Suprapubic skin (tissue), 4 donors: ENCODE data around the gene COA8. TPM values are rescaled to one million over a fixed set of nuclear protein-coding genes. Genes with fewer than 3 reads are reported as not detected.

Experiments used
- DNase-seq, 2 donors: peaks; one replicate each; pipeline ENCODE4 v3.0.0-alpha.2; 2019; ENCODE audit warnings: low spot score in 2 of 2
- H3K27ac ChIP-seq: fragments of 200-600 bp; sonication (generic); one replicate; pipeline ENCODE4 v1.5.1; 2019
- H3K27me3 ChIP-seq: fragments of 200-600 bp; sonication (generic); one replicate; pipeline ENCODE4 v1.5.1; 2019
- H3K36me3 ChIP-seq: fragments of 200-600 bp; sonication (generic); one replicate; pipeline ENCODE4 v1.5.1; 2019
- H3K4me1 ChIP-seq: fragments of 200-600 bp; sonication (generic); one replicate; pipeline ENCODE4 v1.5.1; 2019
- H3K4me3 ChIP-seq: fragments of 200-600 bp; sonication (generic); one replicate; pipeline ENCODE4 v1.5.1; 2019; ENCODE audit warnings: mild to moderate bottlenecking
- H3K9me3 ChIP-seq: fragments of 200-600 bp; sonication (generic); one replicate; pipeline ENCODE4 v1.5.1; 2019
- CTCF ChIP-seq, 2 donors: fragments of 200-600 bp in 1 of 2; fragments of 450-650 bp in 1 of 2; sonication (generic) in 1 of 2; IDR thresholded peaks; one replicate each; pipeline ENCODE4 v1.5.1; 2016 to 2019; ENCODE audit warnings: antibody characterized with exemption in 2 of 2, mild to moderate bottlenecking in 1 of 2, moderate library complexity in 1 of 2
- EP300 ChIP-seq: sonication (generic); formaldehyde crosslinking; IDR thresholded peaks from one replicate; pipeline ENCODE4 v1.6.1; 2017; ENCODE audit warnings: antibody characterized with exemption
- POLR2A ChIP-seq, 2 donors: fragments of 450-650 bp; IDR thresholded peaks; one replicate each; pipeline ENCODE4 v1.6.1; 2017; ENCODE audit warnings: antibody characterized with exemption in 2 of 2, mild to moderate bottlenecking in 2 of 2, moderate library complexity in 2 of 2
- POLR2AphosphoS5 ChIP-seq, 3 donors: sonication (generic); formaldehyde crosslinking; IDR thresholded peaks; one replicate each; pipeline ENCODE4 v1.6.1; 2017; ENCODE audit warnings: antibody characterized with exemption in 3 of 3
- WGBS: methylation state at CpG from one replicate; pipeline ENCODE4 v1.1.5; 2018; 5-methylcytosine and 5-hydroxymethylcytosine counted together
- total RNA-seq, 4 donors: library from RNA; depleted of rRNA; stranded (reverse); fragments of >200 nt; gene quantifications; one replicate each; pipeline ENCODE4 v1.1.0, GENCODE V29; 2016

Gene COA8
- total RNA-seq, 4 donors from 2014 or later = 17.1 to 30.3 (median 21.9) TPM

GRCh38 chr14:103537175-103537990 is 25.4 kb upstream of the COA8 start:
- 63% methylated on average over 4 of the region's 18 CpGs for WGBS
- peak overlapping the region; percentile 9 for H3K27ac ChIP-seq
- no peaks in the 10 kb centered on the region for H3K27me3 ChIP-seq
- no peaks in the 10 kb centered on the region for H3K9me3 ChIP-seq
- no peak for DNase-seq
- no peak overlapping the region for H3K4me3 ChIP-seq
- TF ChIP-seq POLR2AphosphoS5 (IDR thresholded peaks at IDR 0.05) (no peak), POLR2A (IDR thresholded peaks at IDR 0.05) (no peak), CTCF (IDR thresholded peaks at IDR 0.05) (no peak), EP300 (no peak)
- peaks cover 35% of the 10 kb centered on the region for H3K36me3 ChIP-seq
- H3K4me1 ChIP-seq = peaks cover 44% of the 10 kb centered on the region

GRCh38 chr14:103538291-103539055 is 24.3 kb upstream of the COA8 start:
- H3K4me1 ChIP-seq = peaks cover 55% of the 10 kb centered on the region
- WGBS = 69% methylated on average over 5 of the region's 30 CpGs
- no peak for DNase-seq

GRCh38 chr14:103539056-103539825 is 23.5 kb upstream of the COA8 start:
- 79% methylated on average over 19 of the region's 28 CpGs for WGBS
- peaks cover 16% of the 10 kb centered on the region for H3K36me3 ChIP-seq
- no peak for DNase-seq
- H3K27me3 ChIP-seq = no peaks in the 10 kb centered on the region
- peaks cover 63% of the 10 kb centered on the region for H3K4me1 ChIP-seq
- H3K4me3 ChIP-seq = no peak overlapping the region
- H3K9me3 ChIP-seq = no peaks in the 10 kb centered on the region
- H3K27ac ChIP-seq = peak overlapping the region; percentile 49
- TF ChIP-seq POLR2AphosphoS5 (IDR thresholded peaks at IDR 0.05) = no peak
- no peak for TF ChIP-seq CTCF (IDR thresholded peaks at IDR 0.05)
- TF ChIP-seq EP300 = no peak
- no peak for TF ChIP-seq POLR2A (IDR thresholded peaks at IDR 0.05)

More at GRCh38 chr14:103538291-103539055, 24.3 kb upstream of the COA8 start:
- Histone ChIP-seq H3K27ac (peak overlapping the region; percentile 49), H3K9me3 (no peaks in the 10 kb centered on the region), H3K27me3 (no peaks in the 10 kb centered on the region), H3K4me3 (no peak overlapping the region), H3K36me3 (peaks cover 24% of the 10 kb centered on the region)
- TF ChIP-seq POLR2A (IDR thresholded peaks at IDR 0.05) (no peak), CTCF (IDR thresholded peaks at IDR 0.05) (no peak), POLR2AphosphoS5 (IDR thresholded peaks at IDR 0.05) (no peak), EP300 (no peak)

GRCh38 chr14:103540821-103541708 is 21.7 kb upstream of the COA8 start:
- TF ChIP-seq POLR2AphosphoS5 (IDR thresholded peaks at IDR 0.05) = no peak
- TF ChIP-seq POLR2A (IDR thresholded peaks at IDR 0.05) = no peak
- no peak for TF ChIP-seq CTCF (IDR thresholded peaks at IDR 0.05)
- no peak for TF ChIP-seq EP300
- DNase-seq = no peak
- no peaks in the 10 kb centered on the region for H3K36me3 ChIP-seq
- no peaks in the 10 kb centered on the region for H3K27me3 ChIP-seq
- H3K9me3 ChIP-seq = no peaks in the 10 kb centered on the region
- no peak overlapping the region for H3K4me3 ChIP-seq
- peaks cover 77% of the 10 kb centered on the region for H3K4me1 ChIP-seq
- H3K27ac ChIP-seq = peak overlapping the region; percentile 65
- WGBS = 33% methylated on average over 16 of the region's 17 CpGs
